ENCODE measurements around the gene CNNM4. TPM values are rescaled to one million over a fixed set of nuclear protein-coding genes. Genes with fewer than 3 reads are reported as not detected.

Gene CNNM4
- total and polyA plus RNA-seq, 2 of the 4 experiments (the other 2 are of a cell fraction), result 2.0 to 4.1 TPM

DNA sequence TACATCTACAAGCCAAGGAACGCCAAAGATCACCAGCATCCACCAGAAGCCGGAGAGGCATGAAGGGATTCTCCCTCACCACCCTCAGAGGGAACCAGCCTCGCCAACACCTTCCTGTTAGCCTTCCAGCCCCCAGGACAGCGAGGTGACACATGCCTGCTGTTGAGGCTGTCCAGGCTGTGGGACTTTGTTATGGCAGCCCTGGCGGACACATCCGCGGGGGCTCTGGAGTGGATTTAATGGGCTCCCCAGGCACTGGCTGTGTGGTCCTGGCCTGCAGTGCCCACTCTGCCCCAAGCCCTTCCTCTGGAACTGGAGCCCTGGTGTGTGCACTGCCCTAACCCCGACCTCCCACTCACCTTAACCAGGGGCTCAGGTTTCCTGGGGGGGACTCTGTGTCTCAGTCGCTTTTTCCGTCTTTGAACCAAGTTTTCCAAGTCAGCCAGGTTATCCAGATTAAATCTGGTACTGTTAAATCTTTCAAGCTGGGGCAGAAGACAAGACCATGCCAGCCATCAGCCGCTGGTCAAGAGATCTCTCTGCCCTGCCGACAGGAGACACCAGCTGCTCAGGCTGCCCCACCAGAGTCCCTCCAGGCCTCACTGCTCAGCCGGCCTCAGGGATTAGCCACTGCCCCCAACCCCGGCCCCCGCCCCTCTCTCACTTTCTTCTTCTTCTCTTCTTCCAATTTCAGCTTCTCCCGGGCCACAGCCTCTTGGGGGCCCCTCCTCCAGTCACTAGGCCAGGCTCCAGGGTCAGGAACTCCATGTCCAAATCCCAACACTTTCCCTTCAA lies 81.2 kb downstream of the CNNM4 start:
- ATAC-seq (ENCODE audit: low read depth), result no peak
- H3K36me3 ChIP-seq (ENCODE audit: control insufficient read depth, insufficient read depth, low read length), result peaks cover 5% of the 10 kb centered on the region
- H2BK20ac ChIP-seq (ENCODE audit: low read depth, low read length), result no peak overlapping the region
- no peaks in the 10 kb centered on the region for H3K27me3 ChIP-seq (ENCODE audit: control insufficient read depth, insufficient read depth, low read length)
- H2AK5ac ChIP-seq (ENCODE audit: low read depth, low read length), result no peak overlapping the region
- no peaks in the 10 kb centered on the region; the same call in 1 of the 2 replicates for H4K20me1 ChIP-seq (ENCODE audit: insufficient read depth, low read length)
- no peak for DNase-seq
- H3K4me3 ChIP-seq (ENCODE audit: insufficient read depth, low read depth, low read length), result no peak overlapping the region
- in situ Hi-C loops (cut with MboI; ENCODE audit: low sequenced_read_pairs) (no loop called here), intact Hi-C loops (cut with micrococcal nuclease) (no loop called here), dilution Hi-C loops (cut with HindIII; ENCODE audit: low sequenced_read_pairs, unreplicated experiment) (no loop called here)
- 78% methylated on average over 4 of the region's 16 CpGs; no CpG with 5 or more reads in 1 of the 2 experiments for WGBS, 2 experiments (ENCODE audit: extremely low coverage in 2 of 2, insufficient read length in 1 of 2)
- no peak overlapping the region for H3K4ac ChIP-seq (ENCODE audit: low read depth, low read length)
- no peak overlapping the region for H2AK9ac ChIP-seq (replicated peaks; ENCODE audit: low read depth, low read length, poor library complexity)
- H3K56ac ChIP-seq (ENCODE audit: extremely low read depth, insufficient read depth, low read length), result no peak overlapping the region
- H3K23ac ChIP-seq (ENCODE audit: low read depth, low read length), result no peak overlapping the region
- no peak overlapping the region for H3K18ac ChIP-seq (ENCODE audit: low read depth, low read length)
- H2AFZ ChIP-seq (replicated peaks; ENCODE audit: low read length, poor library complexity), result no peak overlapping the region
- H3K9me1 ChIP-seq (ENCODE audit: insufficient read depth, low read length), result no peaks in the 10 kb centered on the region
- H4K91ac ChIP-seq (ENCODE audit: insufficient read depth, low read depth, low read length), result no peak overlapping the region
- no peaks in the 10 kb centered on the region for H3K9me3 ChIP-seq (ENCODE audit: control insufficient read depth, insufficient read depth, low read length)
- no peak overlapping the region for H2BK5ac ChIP-seq (ENCODE audit: low read depth, low read length, poor library complexity, severe bottlenecking)
- no peak overlapping the region for H3K4me2 ChIP-seq (ENCODE audit: low read depth, low read length)
- no peak overlapping the region for H3K9ac ChIP-seq (ENCODE audit: low read depth, low read length)
- POLR2A ChIA-PET (ENCODE audit: unreplicated experiment), result no interaction called here
- H2BK120ac ChIP-seq (ENCODE audit: low read depth, low read length), result no peak overlapping the region
- no peaks in the 10 kb centered on the region for H3K4me1 ChIP-seq (ENCODE audit: control insufficient read depth, insufficient read depth, low read length)
- no peak overlapping the region for H2BK15ac ChIP-seq (ENCODE audit: low read depth, low read length)
- no TSS peak for BruUV-seq (replicated peaks)
- no peak overlapping the region for H3K14ac ChIP-seq (replicated peaks; ENCODE audit: low read depth, low read length)
- TF ChIP-seq RFX5 (IDR thresholded peaks at IDR 0.05; ENCODE audit: low read depth, low read length), result no peak
- TF ChIP-seq, protein P1, sequence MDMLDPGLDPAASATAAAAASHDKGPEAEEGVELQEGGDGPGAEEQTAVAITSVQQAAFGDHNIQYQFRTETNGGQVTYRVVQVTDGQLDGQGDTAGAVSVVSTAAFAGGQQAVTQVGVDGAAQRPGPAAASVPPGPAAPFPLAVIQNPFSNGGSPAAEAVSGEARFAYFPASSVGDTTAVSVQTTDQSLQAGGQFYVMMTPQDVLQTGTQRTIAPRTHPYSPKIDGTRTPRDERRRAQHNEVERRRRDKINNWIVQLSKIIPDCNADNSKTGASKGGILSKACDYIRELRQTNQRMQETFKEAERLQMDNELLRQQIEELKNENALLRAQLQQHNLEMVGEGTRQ (IDR thresholded peaks at IDR 0.05; ENCODE audit: low read depth, low read length), result no peak
- no peak for TF ChIP-seq CEBPB (IDR thresholded peaks at IDR 0.05; ENCODE audit: low read depth, low read length)
- no peak for TF ChIP-seq MXI1 (IDR thresholded peaks at IDR 0.05; ENCODE audit: borderline replicate concordance, low read depth, low read length)
- TF ChIP-seq MAZ (IDR thresholded peaks at IDR 0.05; ENCODE audit: borderline replicate concordance, low read depth, low read length), result no peak
- no peak for TF ChIP-seq MAFK (IDR thresholded peaks at IDR 0.05; ENCODE audit: low read depth, low read length)
- TF ChIP-seq BHLHE40 (IDR thresholded peaks at IDR 0.05; ENCODE audit: low read depth, low read length), result no peak
- TF ChIP-seq, protein P2, sequence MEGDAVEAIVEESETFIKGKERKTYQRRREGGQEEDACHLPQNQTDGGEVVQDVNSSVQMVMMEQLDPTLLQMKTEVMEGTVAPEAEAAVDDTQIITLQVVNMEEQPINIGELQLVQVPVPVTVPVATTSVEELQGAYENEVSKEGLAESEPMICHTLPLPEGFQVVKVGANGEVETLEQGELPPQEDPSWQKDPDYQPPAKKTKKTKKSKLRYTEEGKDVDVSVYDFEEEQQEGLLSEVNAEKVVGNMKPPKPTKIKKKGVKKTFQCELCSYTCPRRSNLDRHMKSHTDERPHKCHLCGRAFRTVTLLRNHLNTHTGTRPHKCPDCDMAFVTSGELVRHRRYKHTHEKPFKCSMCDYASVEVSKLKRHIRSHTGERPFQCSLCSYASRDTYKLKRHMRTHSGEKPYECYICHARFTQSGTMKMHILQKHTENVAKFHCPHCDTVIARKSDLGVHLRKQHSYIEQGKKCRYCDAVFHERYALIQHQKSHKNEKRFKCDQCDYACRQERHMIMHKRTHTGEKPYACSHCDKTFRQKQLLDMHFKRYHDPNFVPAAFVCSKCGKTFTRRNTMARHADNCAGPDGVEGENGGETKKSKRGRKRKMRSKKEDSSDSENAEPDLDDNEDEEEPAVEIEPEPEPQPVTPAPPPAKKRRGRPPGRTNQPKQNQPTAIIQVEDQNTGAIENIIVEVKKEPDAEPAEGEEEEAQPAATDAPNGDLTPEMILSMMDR (conservative IDR thresholded peaks at IDR 0.05; ENCODE audit: low read depth, low read length), result no peak
- no peak for TF ChIP-seq POLR2A (IDR thresholded peaks at IDR 0.05; ENCODE audit: low read depth, low read length)
- TF ChIP-seq RAD21 (IDR thresholded peaks at IDR 0.05; ENCODE audit: low read length), result no peak
- TF ChIP-seq, protein P3, sequence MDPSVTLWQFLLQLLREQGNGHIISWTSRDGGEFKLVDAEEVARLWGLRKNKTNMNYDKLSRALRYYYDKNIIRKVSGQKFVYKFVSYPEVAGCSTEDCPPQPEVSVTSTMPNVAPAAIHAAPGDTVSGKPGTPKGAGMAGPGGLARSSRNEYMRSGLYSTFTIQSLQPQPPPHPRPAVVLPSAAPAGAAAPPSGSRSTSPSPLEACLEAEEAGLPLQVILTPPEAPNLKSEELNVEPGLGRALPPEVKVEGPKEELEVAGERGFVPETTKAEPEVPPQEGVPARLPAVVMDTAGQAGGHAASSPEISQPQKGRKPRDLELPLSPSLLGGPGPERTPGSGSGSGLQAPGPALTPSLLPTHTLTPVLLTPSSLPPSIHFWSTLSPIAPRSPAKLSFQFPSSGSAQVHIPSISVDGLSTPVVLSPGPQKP (IDR thresholded peaks at IDR 0.05; ENCODE audit: borderline replicate concordance, low read depth, low read length), result no peak
- no peak for TF ChIP-seq SMC3 (IDR thresholded peaks at IDR 0.05; ENCODE audit: low read depth, low read length)
- TF ChIP-seq FOS (IDR thresholded peaks at IDR 0.05; ENCODE audit: low read depth, low read length), result no peak
- TF ChIP-seq CHD1 (IDR thresholded peaks at IDR 0.05; ENCODE audit: low read depth, low read length), result no peak
- no peak for TF ChIP-seq RCOR1 (IDR thresholded peaks at IDR 0.05; ENCODE audit: insufficient replicate concordance, low read length)
- TF ChIP-seq NFE2L2 (IDR thresholded peaks at IDR 0.05; ENCODE audit: low read depth, low read length), result no peak
- CTCF ChIA-PET, result no interaction called here
- H3K27ac ChIP-seq (ENCODE audit: insufficient read depth, low read length), result no peak overlapping the region
- no peaks in the 10 kb centered on the region for H3K79me1 ChIP-seq (ENCODE audit: low read depth in 1 of 2, low read length in 2 of 2)
- H4K8ac ChIP-seq (ENCODE audit: low read depth in 2 of 2, low read length in 2 of 2), result no peak overlapping the region
- no peak overlapping the region for H4K5ac ChIP-seq (ENCODE audit: low read depth, low read length)
